GM19240 (cell line): Measurements from ENCODE around the gene AGBL2.
"Not testable (repeated sequence)": the region's sequence is repeated elsewhere in the genome, so short reads cannot be mapped to it uniquely, and the experiment has no call there.

Experiments
- DNase-seq: peaks from one replicate; pipeline ENCODE4 v3.0.0; 2011; ENCODE audit warnings: low spot score; ENCODE audit not compliant: insufficient read length

The AGBL2 gene

GRCh38 chr11:47715082-47715669 lies at the start of gene AGBL2:
AGBL2 (minus strand) TSS chr11:47715369; CDS start chr11:47714650, 719 bp downstream.
- DNase-seq, result peak; percentile 79

- DNase-seq, result not testable (repeated sequence)
Observed at GRCh38 chr11:47759291-47759690, 44.1 kb upstream of the AGBL2 start.

- no peak for DNase-seq
Observed at GRCh38 chr11:47756208-47756607, 41.0 kb upstream of the AGBL2 start.

- no peak for DNase-seq
Observed at GRCh38 chr11:47750725-47751124, 35.6 kb upstream of the AGBL2 start.

GRCh38 chr11:47742494-47742893 lies 27.3 kb upstream of the AGBL2 start:
- DNase-seq, result not testable (repeated sequence)

- DNase-seq, result not testable (repeated sequence)
Observed at GRCh38 chr11:47737817-47738216, 22.6 kb upstream of the AGBL2 start.

- DNase-seq, result no peak
Observed at GRCh38 chr11:47732271-47732670, 17.1 kb upstream of the AGBL2 start.

DNA sequence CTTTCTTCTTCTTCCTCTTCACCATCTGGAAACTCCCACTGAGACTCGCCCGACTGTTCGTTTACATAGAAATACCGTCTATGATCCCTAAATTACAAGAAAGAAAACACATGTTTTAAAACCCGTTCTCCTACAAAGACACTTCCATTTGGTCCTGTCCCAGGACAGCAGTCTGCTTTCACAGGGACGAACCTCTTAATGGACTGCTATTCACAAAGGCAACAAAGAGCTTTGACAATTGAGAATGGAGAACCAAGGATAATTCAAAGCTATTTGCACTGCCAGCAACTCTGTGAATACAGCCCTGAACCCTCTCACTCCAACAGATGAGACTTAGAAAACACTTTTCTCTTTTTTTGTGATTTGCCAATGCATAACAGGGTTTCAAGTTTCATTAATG lies 16.3 kb upstream of the AGBL2 start:
- no peak for DNase-seq

DNA sequence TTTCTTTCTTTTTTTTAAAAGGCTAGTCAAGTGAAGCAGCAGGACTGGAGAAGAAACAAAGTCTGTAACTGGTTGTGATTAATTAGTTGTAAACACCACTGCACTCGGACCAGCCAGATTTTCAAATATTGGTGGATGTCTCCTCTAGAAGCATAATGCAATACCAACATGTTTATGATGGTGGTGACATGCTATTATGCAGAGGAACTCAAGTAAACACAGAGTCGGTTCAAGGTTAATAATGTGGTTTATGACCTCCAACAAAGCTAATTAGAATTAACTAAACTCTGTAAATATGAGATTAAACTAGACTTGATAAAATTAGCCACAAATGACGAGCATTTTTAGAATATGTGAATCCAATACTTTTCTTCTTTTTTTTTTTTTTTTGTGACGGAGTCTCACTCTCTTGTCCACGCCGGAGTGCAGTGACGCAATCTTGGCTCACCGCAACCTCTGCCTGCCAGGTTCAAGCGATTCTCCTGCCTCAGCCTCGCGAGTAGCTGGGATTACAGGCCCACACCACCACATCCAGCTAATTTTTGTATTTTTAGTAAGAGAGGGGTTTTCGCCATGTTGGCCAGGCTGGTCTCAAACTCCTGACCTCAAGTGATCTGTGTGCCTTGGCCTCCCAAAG lies 11.8 kb upstream of the AGBL2 start:
- DNase-seq, result no peak

DNA sequence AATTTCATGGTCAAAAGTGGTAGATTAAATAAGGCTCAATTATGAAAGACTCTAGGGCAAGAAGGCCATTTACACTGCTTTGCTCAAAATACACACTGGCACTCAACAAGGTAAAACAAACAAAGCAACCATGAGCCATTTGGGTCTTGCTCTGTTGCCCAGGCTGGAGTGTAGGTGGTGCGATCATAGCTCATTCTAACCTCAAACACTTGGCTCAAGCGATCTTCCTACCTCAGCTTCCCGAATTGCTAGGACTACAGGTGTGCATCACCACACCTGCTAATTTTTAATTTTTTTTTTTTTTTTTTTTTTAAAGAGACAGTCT lies 10.9 kb upstream of the AGBL2 start:
- no peak for DNase-seq

GRCh38 chr11:47725442-47726117 lies 10.4 kb upstream of the AGBL2 start:
- no peak for DNase-seq

GRCh38 chr11:47724041-47724729 lies 9.0 kb upstream of the AGBL2 start:
- DNase-seq, result no peak

DNA sequence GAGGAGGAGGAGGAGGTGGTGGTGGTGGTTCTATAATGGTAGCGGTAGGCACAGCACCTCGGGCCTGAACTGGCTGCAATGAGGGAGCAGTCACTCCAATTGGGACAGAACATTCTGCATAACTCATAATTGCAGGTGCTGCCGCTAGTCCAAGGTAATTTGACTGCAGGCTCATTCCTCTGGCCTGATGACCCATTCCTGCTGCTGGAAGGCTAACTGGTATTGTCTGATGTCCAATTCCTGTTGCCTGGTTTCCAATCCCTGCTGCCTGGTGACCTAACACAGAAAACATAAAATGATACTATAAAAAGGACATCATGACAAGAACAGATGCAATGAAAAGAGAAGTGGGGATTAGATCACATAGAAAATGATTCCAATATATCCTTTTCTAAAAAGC lies 7.9 kb upstream of the AGBL2 start:
- no peak for DNase-seq

GRCh38 chr11:47720651-47721050 lies 5.5 kb upstream of the AGBL2 start:
- DNase-seq, result no peak

DNA sequence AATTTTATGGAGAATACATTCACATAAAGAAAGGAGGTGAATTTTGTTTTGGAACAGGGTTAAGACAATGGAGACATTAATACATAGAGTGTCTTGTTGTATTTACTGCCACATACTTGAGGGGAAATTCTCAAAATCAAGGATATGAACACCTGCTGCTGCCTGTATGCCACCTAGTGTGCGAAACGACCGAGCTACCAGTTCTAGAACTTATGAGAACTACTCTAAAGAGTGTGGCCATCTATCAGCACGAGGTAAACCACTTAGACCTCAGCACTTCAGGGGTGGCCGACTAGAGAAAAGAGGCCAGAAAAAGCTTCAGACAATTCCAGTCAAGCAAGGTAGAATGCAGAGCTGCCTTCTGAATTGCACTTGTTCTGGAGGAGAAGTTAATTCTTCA lies 1.5 kb upstream of the AGBL2 start:
- DNase-seq, result no peak

- no peak for DNase-seq
Observed at GRCh38 chr11:47714554-47715081, 551 bp downstream of the AGBL2 start.

DNA sequence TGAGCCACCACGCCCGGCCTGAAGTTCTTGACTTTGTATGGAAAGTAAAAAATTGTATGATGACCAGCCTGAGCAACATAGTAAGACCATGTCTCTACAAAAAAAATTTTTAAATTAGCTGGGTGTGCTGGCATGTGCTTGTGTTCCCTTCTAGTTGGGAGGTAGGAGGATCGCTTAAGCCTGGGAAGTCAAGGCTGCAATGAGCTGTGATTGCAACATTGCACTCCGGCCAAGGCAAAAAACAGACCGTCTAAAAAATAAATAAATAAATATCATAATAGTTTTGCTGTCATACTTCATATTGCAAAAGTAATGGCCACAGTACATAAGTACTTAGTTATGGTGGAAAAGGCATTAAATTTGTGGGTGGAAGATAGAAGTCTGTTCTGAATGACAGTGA lies 3.4 kb downstream of the AGBL2 start:
- DNase-seq, result no peak

- DNase-seq, result no peak
Observed at GRCh38 chr11:47711225-47711624, 3.9 kb downstream of the AGBL2 start.

GRCh38 chr11:47707275-47707786 lies 7.8 kb downstream of the AGBL2 start:
- not testable (repeated sequence) for DNase-seq

GRCh38 chr11:47705721-47706120 lies 9.4 kb downstream of the AGBL2 start:
- DNase-seq, result no peak

DNA sequence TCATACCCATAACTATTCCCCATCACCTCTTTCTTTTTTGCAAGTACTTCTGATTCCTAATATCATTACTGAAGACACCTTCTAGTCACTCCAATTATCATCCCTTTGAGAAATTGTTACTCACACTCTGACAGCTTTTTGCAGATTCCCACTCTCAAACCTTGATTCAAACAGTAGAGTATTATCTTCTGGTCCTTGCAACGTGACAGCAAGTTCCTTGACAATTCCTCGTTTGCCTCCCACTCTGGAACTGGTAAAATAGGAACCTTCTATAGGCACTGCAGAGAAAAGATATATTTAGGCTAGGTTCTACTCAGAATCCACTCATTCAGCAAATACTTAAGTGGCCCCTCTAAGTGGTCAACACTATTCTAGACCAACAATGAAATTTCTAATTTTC lies 23.2 kb downstream of the AGBL2 start:
- DNase-seq, result no peak

- DNase-seq, result no peak
Observed at GRCh38 chr11:47689480-47689879, 25.7 kb downstream of the AGBL2 start.
